Measurements from ENCODE around the gene GH1. TPM values are rescaled to one million over a fixed set of nuclear protein-coding genes. Genes with fewer than 3 reads are reported as not detected.

GH1 gene
- total RNA-seq, 2 donors from 2014 or later = 1.0 TPM; not detected in 1

Other genes starting within 250 kb of the GH1 start
- 100 to 1,000 TPM in 1 of 2 donors, 10 to 100 TPM in 1; 76.7 to 166 TPM for gene LIMD2, start 218.7 kb downstream of the GH1 start, total RNA-seq
- 100 to 1,000 TPM in 1 of 2 donors, 10 to 100 TPM in 1; 68.3 to 112 TPM for gene STRADA, start 177.0 kb downstream of the GH1 start, total RNA-seq
- 10 to 100 TPM; 53.8 to 75.7 TPM for gene CCDC47, start 145.2 kb downstream of the GH1 start, total RNA-seq
- 100 to 1,000 TPM; 126 to 130 TPM for gene DDX42, start 144.7 kb downstream of the GH1 start, total RNA-seq
- 100 to 1,000 TPM; 129 to 137 TPM for gene PSMC5, start 91.4 kb downstream of the GH1 start, total RNA-seq
- 10 to 100 TPM; 47.0 to 55.8 TPM for gene FTSJ3, start 91.2 kb downstream of the GH1 start, total RNA-seq
- gene SMARCD2, start 76.2 kb downstream of the GH1 start, total RNA-seq = 100 to 1,000 TPM in 1 of 2 donors, 10 to 100 TPM in 1; 90.3 to 113 TPM
- 1 to 10 TPM; 2.2 to 2.4 TPM for gene CSH2, start 45.2 kb downstream of the GH1 start, total RNA-seq
- not detected for gene GH2, start 36.9 kb downstream of the GH1 start, total RNA-seq
- 1 to 10 TPM; 8.3 to 8.9 TPM for gene CSH1, start 22.3 kb downstream of the GH1 start, total RNA-seq
- gene CSHL1, start 7.6 kb downstream of the GH1 start, total RNA-seq = under 1 TPM in 1 of 2 donors, not detected in 1; 0.31 TPM
- 10 to 100 TPM; 28.7 to 52.6 TPM for gene CD79B, start 13.5 kb upstream of the GH1 start, total RNA-seq
- under 1 TPM in 1 of 2 donors, not detected in 1; 0.10 TPM for gene SCN4A, start 54.1 kb upstream of the GH1 start, total RNA-seq
- 1 to 10 TPM in 1 of 2 donors, under 1 TPM in 1; 0.86 to 1.8 TPM for gene PRR29, start 79.5 kb upstream of the GH1 start, total RNA-seq
- gene ICAM2, start 101.8 kb upstream of the GH1 start, total RNA-seq = 10 to 100 TPM; 21.9 to 45.2 TPM
- gene ERN1, start 211.3 kb upstream of the GH1 start, total RNA-seq = 10 to 100 TPM; 23.7 to 24.1 TPM